B cell (primary cell): ENCODE measurements around the gene TAGLN3. TPM values are rescaled to one million over a fixed set of nuclear protein-coding genes. Genes with fewer than 3 reads are reported as not detected.

ENCODE experiments used
- ATAC-seq: fragments of 200-7000 bp; cut with Tn5 transposase; one replicate; pipeline ENCODE4 v1.10.0; 2021; ENCODE audit warnings: low read depth, mild to moderate bottlenecking, moderate number of reproducible peaks, moderate library complexity
- CTCF ChIA-PET: fragments of 350-600 bp; sonication (Branson Sonifier 250); formaldehyde crosslinking; loops from one replicate; lab custom pipeline; 2021; ENCODE audit warnings: antibody characterized with exemption, inconsistent platforms; lab: Charles Lee
- POLR2A ChIA-PET: fragments of 350-600 bp; sonication (Branson Sonifier 250); formaldehyde crosslinking; loops from one replicate; lab custom pipeline; 2021; ENCODE audit warnings: antibody characterized with exemption; lab: Charles Lee
- DNase-seq: peaks from one replicate; pipeline ENCODE4 v3.0.0; 2013
- H2AFZ ChIP-seq: 2 replicates; pipeline ENCODE4 v1.6.1; 2012; ENCODE audit warnings: mild to moderate bottlenecking, low read depth, low read length; ENCODE audit not compliant: insufficient read depth, poor library complexity, severe bottlenecking
- H3K27ac ChIP-seq, 2 donors: 1 replicate in 1 of 2; 2 replicates in 1 of 2; pipeline ENCODE4 v1.5.1; 2012 to 2013; ENCODE audit warnings: low read length in 2 of 2, mild to moderate bottlenecking in 2 of 2, moderate library complexity in 1 of 2
- H3K27me3 ChIP-seq, 4 experiments: fragments of 200-600 bp in 1 of 4; sonication (generic) in 1 of 4; replicated peaks in 1 of 4; 1 replicate in 2 of 4; 2 replicates in 2 of 4; pipeline versions ENCODE4 v1.6.1 to v1.7.0; 2013 to 2016; ENCODE audit warnings: low read length in 3 of 4, mild to moderate bottlenecking in 2 of 4, mixed read lengths in 1 of 4, moderate library complexity in 1 of 4; ENCODE audit not compliant: insufficient read depth in 4 of 4, control insufficient read depth in 3 of 4; ENCODE audit errors: control extremely low read depth in 1 of 4
- H3K36me3 ChIP-seq, 2 experiments: replicated peaks in 1 of 2; 1 replicate in 1 of 2; 2 replicates in 1 of 2; pipeline versions ENCODE4 v1.6.1 to v1.7.1; 2013; ENCODE audit warnings: low read length in 1 of 2; ENCODE audit not compliant: insufficient read depth in 2 of 2, control insufficient read depth in 1 of 2; ENCODE audit errors: control extremely low read depth in 1 of 2, extremely low read depth in 1 of 2
- H3K4me1 ChIP-seq, 2 donors: fragments of 200-600 bp in 1 of 2; sonication (generic) in 1 of 2; 1 replicate in 1 of 2; 2 replicates in 1 of 2; pipeline versions ENCODE4 v1.5.1 to v1.6.1; 2013 to 2017; ENCODE audit warnings: low read length in 2 of 2; ENCODE audit not compliant: control insufficient read depth in 2 of 2, insufficient read depth in 2 of 2
- H3K4me2 ChIP-seq: replicated peaks from 2 replicates; pipeline ENCODE3; 2012; ENCODE audit warnings: mild to moderate bottlenecking, low read depth, low read length; ENCODE audit not compliant: poor library complexity, severe bottlenecking
- H3K4me3 ChIP-seq, 5 experiments: fragments of 200-600 bp in 1 of 5; sonication (generic) in 1 of 5; 1 replicate in 3 of 5; 2 replicates in 2 of 5; pipeline versions ENCODE4 v1.5.1 to v1.7.0; 2011 to 2016; ENCODE audit warnings: low read length in 4 of 5, mild to moderate bottlenecking in 4 of 5, low read depth in 2 of 5, control low read depth in 1 of 5, moderate library complexity in 1 of 5; ENCODE audit not compliant: insufficient read depth in 1 of 5; ENCODE audit errors: control extremely low read depth in 1 of 5, extremely low read depth in 1 of 5
- H3K79me2 ChIP-seq: fragments of 200-600 bp; sonication (generic); one replicate; pipeline ENCODE4 v1.6.0; 2016; ENCODE audit warnings: low read length; ENCODE audit not compliant: control insufficient read depth, insufficient read depth
- H3K9ac ChIP-seq: fragments of 200-600 bp; sonication (generic); 2 replicates; pipeline ENCODE4 v1.6.1; 2017; ENCODE audit warnings: mild to moderate bottlenecking, low read length, moderate library complexity
- H3K9me3 ChIP-seq, 3 donors: one replicate each; pipeline versions ENCODE4 v1.6.1 to v1.7.1; 2013; ENCODE audit warnings: low read length in 2 of 3; ENCODE audit not compliant: control insufficient read depth in 2 of 3, insufficient read depth in 1 of 3; ENCODE audit errors: control extremely low read depth in 1 of 3
- H4K20me1 ChIP-seq: 2 replicates; pipeline ENCODE4 v1.6.0; 2012; ENCODE audit warnings: mild to moderate bottlenecking, low read length; ENCODE audit not compliant: insufficient read depth, control insufficient read depth, poor library complexity, severe bottlenecking
- H3K27ac Mint-ChIP-seq: one replicate; pipeline ENCODE4 v1.8.0; 2021; ENCODE audit warnings: mixed read lengths
- H3K27me3 Mint-ChIP-seq: one replicate; pipeline ENCODE4 v1.8.0; 2021; ENCODE audit warnings: mixed read lengths
- H3K4me1 Mint-ChIP-seq: one replicate; pipeline ENCODE4 v1.8.0; 2021; ENCODE audit warnings: mixed read lengths
- H3K4me3 Mint-ChIP-seq: one replicate; pipeline ENCODE4 v1.8.0; 2021; ENCODE audit warnings: mixed read lengths
- H3K9me3 Mint-ChIP-seq: one replicate; pipeline ENCODE4 v1.8.0; 2022; ENCODE audit warnings: mixed read lengths; ENCODE audit not compliant: insufficient read depth
- EZH2 ChIP-seq: IDR thresholded peaks from 2 replicates; pipeline ENCODE4 v1.6.1; 2012; ENCODE audit warnings: borderline replicate concordance, low read depth, mild to moderate bottlenecking, moderate library complexity, low read length; ENCODE audit not compliant: insufficient read depth, poor library complexity, severe bottlenecking
- WGBS: methylation state at CpG from one replicate; pipeline ENCODE4 v1.1.5; 2013; ENCODE audit warnings: missing lambda C conversion rate; ENCODE audit not compliant: insufficient coverage; 5-methylcytosine and 5-hydroxymethylcytosine counted together
- intact Hi-C: fragments of 100-400 bp; cut with micrococcal nuclease; formaldehyde crosslinking; loops from one replicate; pipeline ENCODE4 v1.10.0; 2022
- polyA plus RNA-seq: library from polyadenylated mRNA; depleted of rRNA; stranded (reverse); fragments of >200 nt; gene quantifications from 2 replicates; pipeline ENCODE4 v1.2.3, GENCODE V29; 2012
- total RNA-seq, 2 donors: library from RNA; stranded (reverse); fragments of 120-200 nt in 1 of 2; gene quantifications; 1 replicate in 1 of 2; 2 replicates in 1 of 2; pipeline versions ENCODE4 v1.2.3 to v1.2.4, GENCODE V29; 2013 to 2022
- TF ChIP-seq, protein P1 (sequence below): fragments of 200-600 bp; IDR thresholded peaks from one replicate; pipeline ENCODE4 v1.8.0; 2022; ENCODE audit warnings: antibody characterized with exemption, mild to moderate bottlenecking

TAGLN3 gene
- total and polyA plus RNA-seq, 2 donors (not counting 1 experiment from before 2014, with no cell fraction given), result not detected

GRCh38 chr3:112007633-112008032 is 8.9 kb downstream of the TAGLN3 start:
- H3K36me3 ChIP-seq, result no peaks in the 10 kb centered on the region
- H3K27me3 ChIP-seq, result no peaks in the 10 kb centered on the region
- WGBS, result no CpG with 5 or more reads among the region's 1 CpG
- no peak overlapping the region for H3K4me3 Mint-ChIP-seq
- no peak for ATAC-seq
- H3K4me3 ChIP-seq, result no peak overlapping the region
- no peak overlapping the region for H2AFZ ChIP-seq
- ChIA-PET CTCF (interaction anchor here (1.1 to 2.0 kb wide), 4 partner anchors 8 to 40 kb away, joined by 3 to 9 read pairs (median 4); no protein-coding TSS in a partner anchor), POLR2A (no interaction called here)
- H3K9ac ChIP-seq, result no peak overlapping the region
- H3K27ac ChIP-seq, result no peak overlapping the region
- H3K9me3 ChIP-seq, result no peaks in the 10 kb centered on the region
- no peaks in the 10 kb centered on the region for H3K4me1 Mint-ChIP-seq
- no peak for DNase-seq
- intact Hi-C loops, result no loop called here
- H3K79me2 ChIP-seq, result no peaks in the 10 kb centered on the region
- TF ChIP-seq EZH2, result no peak
- TF ChIP-seq, protein P1, sequence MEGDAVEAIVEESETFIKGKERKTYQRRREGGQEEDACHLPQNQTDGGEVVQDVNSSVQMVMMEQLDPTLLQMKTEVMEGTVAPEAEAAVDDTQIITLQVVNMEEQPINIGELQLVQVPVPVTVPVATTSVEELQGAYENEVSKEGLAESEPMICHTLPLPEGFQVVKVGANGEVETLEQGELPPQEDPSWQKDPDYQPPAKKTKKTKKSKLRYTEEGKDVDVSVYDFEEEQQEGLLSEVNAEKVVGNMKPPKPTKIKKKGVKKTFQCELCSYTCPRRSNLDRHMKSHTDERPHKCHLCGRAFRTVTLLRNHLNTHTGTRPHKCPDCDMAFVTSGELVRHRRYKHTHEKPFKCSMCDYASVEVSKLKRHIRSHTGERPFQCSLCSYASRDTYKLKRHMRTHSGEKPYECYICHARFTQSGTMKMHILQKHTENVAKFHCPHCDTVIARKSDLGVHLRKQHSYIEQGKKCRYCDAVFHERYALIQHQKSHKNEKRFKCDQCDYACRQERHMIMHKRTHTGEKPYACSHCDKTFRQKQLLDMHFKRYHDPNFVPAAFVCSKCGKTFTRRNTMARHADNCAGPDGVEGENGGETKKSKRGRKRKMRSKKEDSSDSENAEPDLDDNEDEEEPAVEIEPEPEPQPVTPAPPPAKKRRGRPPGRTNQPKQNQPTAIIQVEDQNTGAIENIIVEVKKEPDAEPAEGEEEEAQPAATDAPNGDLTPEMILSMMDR, result no peak
- H3K9me3 Mint-ChIP-seq, result no peaks in the 10 kb centered on the region
- no peaks in the 10 kb centered on the region for H3K4me1 ChIP-seq
- no peak overlapping the region for H3K4me2 ChIP-seq
- H3K27ac Mint-ChIP-seq, result no peak overlapping the region
- no peaks in the 10 kb centered on the region for H3K27me3 Mint-ChIP-seq
- H4K20me1 ChIP-seq, result no peaks in the 10 kb centered on the region

GRCh38 chr3:112009670-112010069 is 10.9 kb downstream of the TAGLN3 start:
- ATAC-seq (no peak), DNase-seq (no peak)
- intact Hi-C loops, result no loop called here
- Histone ChIP-seq H4K20me1 (no peaks in the 10 kb centered on the region), H3K4me1 (peaks cover 0 to 3% of the 10 kb centered on the region in 2 donors), H3K9ac (no peak overlapping the region), H3K79me2 (no peaks in the 10 kb centered on the region), H2AFZ (no peak overlapping the region), H3K27ac (no peak overlapping the region), H3K9me3 (no peaks in the 10 kb centered on the region), H3K36me3 (no peaks in the 10 kb centered on the region), H3K4me2 (no peak overlapping the region), H3K27me3 (no peaks in the 10 kb centered on the region), H3K4me3 (no peak overlapping the region)
- Mint-ChIP-seq H3K9me3 (no peaks in the 10 kb centered on the region), H3K4me3 (no peak overlapping the region), H3K27me3 (no peaks in the 10 kb centered on the region), H3K4me1 (peaks cover 9% of the 10 kb centered on the region), H3K27ac (no peak overlapping the region)
- no CpG with 5 or more reads among the region's 2 CpGs for WGBS
- ChIA-PET CTCF (interaction anchor here (1.4 kb wide), 1 partner anchor 27 kb away, joined by 3 read pairs; no protein-coding TSS in a partner anchor), POLR2A (no interaction called here)
- TF ChIP-seq, protein P1, result no peak
- no peak for TF ChIP-seq EZH2
